NCI-H345 (cell line): ENCODE data around the gene GYPC.
"Not testable (repeated sequence)": the region's sequence is repeated elsewhere in the genome, so short reads cannot be mapped to it uniquely, and the experiment has no call there.

Experiments
- DNase-seq: peaks from one replicate; lab custom pipeline; 2025; lab: John Stamatoyannopoulos, UW

GYPC gene

GRCh38 chr2:126671488-126671887 is 15.5 kb downstream of the GYPC start:
- no peak for DNase-seq

- no peak for DNase-seq
Measured at GRCh38 chr2:126672980-126673605, 17.1 kb downstream of the GYPC start.

GRCh38 chr2:126674075-126674744 is 18.3 kb downstream of the GYPC start:
- DNase-seq, result no peak

DNA sequence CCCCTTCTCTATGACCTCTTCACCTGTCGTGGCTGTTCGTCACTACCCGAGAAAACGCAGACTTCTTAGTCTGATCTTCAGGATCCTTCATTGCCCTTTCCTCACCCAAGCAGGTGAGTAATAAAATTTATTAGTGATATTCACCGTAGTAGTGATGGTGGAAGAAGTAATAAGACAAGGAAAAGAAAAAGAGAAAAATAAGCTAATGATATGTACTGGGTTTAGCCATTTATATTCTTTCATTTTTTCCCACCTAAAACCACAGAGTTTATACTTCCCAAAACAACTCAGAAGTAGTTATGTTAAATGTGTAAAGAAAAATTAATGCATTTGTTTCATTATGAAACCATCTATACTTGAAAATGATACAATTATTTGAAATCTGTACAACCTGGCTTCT is 19.7 kb downstream of the GYPC start:
- no peak for DNase-seq

DNA sequence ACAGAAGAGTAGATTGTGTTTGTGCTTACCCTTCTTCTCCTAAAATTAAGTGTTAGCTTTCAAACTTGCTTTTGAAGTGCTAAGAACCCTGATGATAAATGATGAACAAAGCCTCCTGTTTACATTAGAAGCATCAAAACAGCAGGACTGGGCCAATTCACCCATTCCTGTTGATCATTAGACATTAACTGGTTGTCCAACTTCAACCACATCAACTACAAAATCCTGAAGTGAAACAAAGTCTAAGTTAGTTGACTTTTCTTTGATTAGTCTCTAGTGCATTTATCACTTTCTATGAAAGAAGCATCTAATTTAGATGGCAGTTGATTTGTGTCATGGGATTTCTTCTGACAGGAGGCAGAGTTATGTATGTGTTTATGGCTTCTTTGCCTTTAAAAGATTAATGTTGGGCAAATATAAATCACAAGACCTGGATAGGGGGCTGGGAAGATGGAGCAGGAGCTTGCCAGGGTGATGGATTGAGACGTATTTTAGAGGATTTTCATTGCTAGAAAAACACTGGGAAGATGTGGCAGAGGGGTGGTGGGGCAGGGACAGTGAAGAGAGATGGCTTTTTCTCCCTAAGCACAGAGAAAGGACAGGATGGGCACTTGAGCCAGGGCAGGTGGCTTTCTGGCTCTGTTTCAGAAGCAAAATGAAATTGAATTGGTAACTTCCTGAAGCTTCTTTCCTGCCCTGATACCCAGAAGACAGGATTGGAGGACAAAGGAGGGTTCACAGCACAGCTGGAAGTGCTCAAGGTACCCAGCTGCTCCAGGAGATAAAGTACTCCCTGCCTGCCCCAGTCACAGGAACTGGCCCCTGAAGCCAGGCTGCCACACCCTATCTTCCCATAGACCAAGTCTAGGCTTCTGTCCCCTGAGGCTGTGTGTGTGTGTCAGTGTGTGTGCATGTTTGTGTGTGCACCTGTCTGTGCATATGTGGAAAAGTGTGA is 20.5 kb downstream of the GYPC start:
- DNase-seq, result no peak

- no peak for DNase-seq
Measured at GRCh38 chr2:126677176-126677538, 21.2 kb downstream of the GYPC start.

DNA sequence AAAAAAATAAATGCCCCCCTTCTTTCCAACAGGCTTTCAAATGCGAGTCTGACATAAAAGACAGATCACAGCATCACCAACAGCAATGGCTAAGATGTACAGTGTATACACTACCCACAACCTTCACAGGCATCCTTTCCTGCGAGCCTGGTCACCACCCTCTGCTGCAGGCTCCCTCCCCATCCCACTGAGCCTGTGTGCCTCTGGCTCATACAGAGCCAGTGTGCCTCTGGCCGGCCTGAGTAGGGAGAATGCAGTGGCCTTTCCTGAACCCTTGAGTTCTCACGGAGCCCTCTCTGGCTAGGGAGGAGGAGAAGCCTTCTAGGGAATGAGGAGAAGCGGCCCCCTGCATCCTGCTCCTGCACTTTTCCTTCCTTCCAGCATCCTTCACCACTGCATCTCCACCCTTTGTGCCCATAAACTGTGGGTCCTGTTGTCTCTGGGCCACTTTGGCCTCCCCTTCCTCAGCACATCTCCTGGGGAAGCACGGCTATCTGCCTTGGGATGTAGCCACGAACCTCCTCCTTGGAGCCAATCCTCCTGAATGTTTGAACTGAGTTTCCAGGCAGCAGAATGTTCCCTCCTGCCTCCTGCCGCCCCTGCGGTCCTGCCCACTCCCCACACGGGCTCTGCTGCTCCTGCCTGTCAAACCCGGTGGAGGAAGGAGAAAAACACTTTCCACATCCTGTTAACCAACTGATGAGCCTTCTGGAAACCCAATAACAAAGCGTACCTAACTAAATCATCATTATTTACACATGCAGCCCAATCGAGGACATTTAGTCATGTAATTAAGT is 22.5 kb downstream of the GYPC start:
- DNase-seq, result no peak

DNA sequence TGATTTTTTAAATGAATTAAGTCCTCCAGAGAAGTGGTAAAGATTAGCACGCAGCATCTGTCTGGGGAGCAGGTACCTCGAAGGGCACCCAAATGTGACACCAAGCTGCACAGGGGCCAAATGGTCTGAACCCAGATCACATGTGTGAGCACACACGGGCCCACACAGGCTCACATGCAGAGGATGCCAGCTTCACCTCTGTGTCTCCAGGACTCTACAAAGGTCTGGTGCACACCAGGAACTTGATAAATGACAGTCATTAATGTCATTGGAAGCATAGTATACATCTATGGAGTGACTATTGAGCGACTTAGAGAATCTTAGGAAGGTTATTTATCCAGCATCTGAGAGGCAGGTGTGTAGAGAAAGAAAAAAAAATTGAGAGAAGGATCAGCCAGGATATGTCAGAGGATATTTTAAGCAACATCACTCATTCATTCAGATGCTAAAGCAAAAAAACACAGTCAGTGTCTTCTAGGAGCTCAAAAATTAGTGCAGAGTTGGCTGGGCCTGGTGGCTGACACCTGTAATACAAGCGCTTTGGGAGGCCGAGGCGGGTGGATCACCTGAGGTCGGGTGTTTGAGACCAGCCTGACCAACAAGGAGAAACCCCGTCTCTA is 23.2 kb downstream of the GYPC start:
- no peak for DNase-seq

- DNase-seq, result no peak
Measured at GRCh38 chr2:126681505-126681904, 25.5 kb downstream of the GYPC start.

DNA sequence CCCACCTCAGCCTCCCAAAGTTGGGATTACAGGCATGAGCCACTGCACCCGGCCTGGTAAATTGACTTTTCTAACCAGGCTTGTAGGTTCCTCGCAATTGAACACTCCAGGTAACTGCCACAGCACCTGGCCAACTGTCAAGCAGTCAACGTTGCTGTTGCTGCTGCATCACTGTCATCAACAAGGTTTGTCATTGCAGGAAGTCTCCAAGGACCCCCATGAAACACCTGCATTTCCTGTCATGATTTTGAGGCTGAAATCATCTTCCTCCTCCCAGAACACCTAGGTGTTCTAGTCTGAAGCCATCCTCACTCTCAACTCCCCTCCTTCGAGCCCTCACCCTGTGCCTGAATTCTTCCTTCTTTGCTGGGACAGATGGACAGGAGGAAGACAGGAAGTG is 29.7 kb downstream of the GYPC start:
- no peak for DNase-seq

- DNase-seq, result no peak
Measured at GRCh38 chr2:126686286-126686685, 30.3 kb downstream of the GYPC start.

DNA sequence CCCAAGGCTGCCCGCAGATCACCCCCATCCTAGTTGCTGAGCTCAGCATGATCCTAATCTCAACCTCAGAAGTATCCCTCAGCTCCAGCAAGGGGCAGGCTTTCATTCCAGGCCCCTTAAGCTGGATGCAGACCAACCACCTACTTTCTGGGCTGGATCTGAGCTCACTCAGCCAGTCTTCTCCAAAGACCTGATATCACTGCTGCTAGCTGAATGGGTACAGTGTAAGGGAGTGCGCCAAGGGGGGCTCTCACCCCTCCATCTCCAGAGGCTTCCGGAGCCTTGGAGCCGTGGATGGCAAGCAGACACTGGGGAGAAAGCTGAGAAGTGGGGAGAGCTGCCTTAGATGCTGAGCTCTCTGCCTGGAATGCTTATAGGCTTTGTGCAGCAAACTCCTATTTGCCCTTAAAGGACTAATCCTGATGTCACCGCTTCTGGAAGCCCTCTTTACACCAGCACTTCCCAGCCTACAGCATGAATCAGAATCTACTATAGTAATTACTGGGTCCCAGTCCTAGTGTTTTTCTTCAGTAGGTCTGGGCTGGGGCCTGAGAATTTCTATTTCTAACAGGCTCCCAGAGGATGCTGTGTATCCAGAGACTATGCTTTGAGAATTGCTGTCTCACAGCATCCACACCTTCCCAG is 31.0 kb downstream of the GYPC start:
- no peak for DNase-seq

GRCh38 chr2:126687503-126687902 is 31.5 kb downstream of the GYPC start:
- DNase-seq, result no peak

DNA sequence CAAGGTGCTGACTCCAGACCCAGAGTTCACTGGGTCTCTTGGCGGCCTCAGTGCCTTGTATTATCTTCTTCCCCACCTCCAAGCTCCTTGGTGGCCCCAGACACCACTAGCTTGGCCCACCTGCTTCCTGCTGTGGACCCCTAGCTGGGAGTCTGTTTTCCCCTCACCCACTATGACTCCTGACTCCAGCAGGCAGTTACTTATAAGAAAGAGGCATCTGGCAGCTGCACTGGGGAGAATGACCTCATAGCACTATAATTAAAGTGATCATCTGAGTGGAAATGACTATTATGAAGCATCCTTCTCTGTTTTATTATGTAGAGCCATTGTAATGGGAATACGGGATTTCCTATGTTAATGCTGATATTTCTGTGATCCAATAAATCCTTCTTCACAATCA is 32.6 kb downstream of the GYPC start:
- DNase-seq, result not testable (repeated sequence)

GRCh38 chr2:126692241-126692640 is 36.3 kb downstream of the GYPC start:
- DNase-seq, result not testable (repeated sequence)

DNA sequence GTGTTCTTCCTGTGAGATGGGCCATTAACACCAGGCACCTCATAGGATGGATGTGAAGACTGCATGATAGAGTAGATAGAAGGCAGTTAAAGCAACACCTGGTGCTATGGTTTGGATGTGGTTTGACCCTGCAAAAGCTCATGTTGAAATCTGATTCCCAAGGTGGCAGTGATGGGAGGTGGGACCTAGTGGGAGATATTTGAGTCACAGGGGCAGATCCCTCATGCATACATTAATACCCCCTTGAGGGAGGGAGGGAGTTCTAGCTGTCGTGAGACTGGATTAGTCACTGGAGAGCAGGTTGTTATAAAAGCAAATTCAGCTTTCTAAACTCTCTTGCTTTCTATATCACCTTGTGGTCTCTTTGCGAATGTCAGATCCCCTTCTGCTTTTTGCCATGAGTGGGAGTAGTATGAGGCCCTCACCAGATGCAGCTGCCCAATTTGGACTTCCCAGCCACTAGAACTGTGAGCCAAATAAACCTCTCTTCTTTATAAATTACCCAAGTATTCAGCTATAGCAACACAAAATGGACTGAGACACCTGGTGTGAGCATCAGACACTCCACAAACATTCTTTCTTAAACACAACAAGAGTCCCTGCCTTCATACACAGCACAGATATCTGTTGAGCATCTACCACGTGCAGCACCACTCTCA is 37.1 kb downstream of the GYPC start:
- DNase-seq, result not testable (repeated sequence)

GRCh38 chr2:126696644-126697520 is 40.9 kb downstream of the GYPC start:
- DNase-seq, result no peak

GRCh38 chr2:126698376-126698775 is 42.4 kb downstream of the GYPC start:
- DNase-seq, result no peak

DNA sequence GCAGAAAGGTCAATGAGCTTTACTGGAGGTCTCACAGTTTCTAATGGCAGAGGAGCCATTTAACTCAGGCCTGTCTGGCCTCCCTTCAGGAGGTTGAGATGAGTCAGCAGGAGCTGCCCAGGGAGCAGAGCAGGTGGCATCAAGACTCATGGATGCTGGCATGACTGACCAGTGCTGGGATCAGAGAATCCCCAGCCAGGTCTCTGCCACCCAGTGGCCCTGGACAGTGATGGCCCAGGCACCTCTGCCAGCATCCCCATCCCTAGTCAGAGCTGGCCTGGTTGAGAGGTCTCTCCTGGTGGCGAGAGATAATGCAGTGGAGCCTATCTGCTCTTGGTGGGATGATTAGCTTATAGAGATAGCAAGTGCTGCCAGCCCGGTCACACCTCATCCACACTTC is 43.1 kb downstream of the GYPC start:
- no peak for DNase-seq
